ENCODE measurements around the gene BEND3.
"Not testable (repeated sequence)": the region's sequence is repeated elsewhere in the genome, so short reads cannot be mapped to it uniquely, and the experiment has no call there.

The BEND3 gene

GRCh38 chr6:107101211-107101610, 14.1 kb downstream of the BEND3 start:
- Histone ChIP-seq H3K9ac (ENCODE audit: low read length) (no peak overlapping the region), H3K9me3 (ENCODE audit: insufficient read depth, low read length) (no peaks in the 10 kb centered on the region), H3K79me2 (ENCODE audit: low read length) (no peaks in the 10 kb centered on the region), H3K36me3 (replicated peaks; ENCODE audit: low read depth, low read length) (no peaks in the 10 kb centered on the region), H4K20me1 (ENCODE audit: insufficient read depth, low read length) (no peaks in the 10 kb centered on the region), H3K27ac (ENCODE audit: low read length) (no peak overlapping the region), H2AFZ (ENCODE audit: low read depth, low read length) (no peak overlapping the region), H3K4me1 (ENCODE audit: low read length) (peaks cover 5% of the 10 kb centered on the region; the same call in 1 of the 2 replicates), H3K27me3 (ENCODE audit: low read depth, low read length) (no peaks in the 10 kb centered on the region), H3K4me3 (ENCODE audit: low read length) (no peak overlapping the region), H3K4me2 (ENCODE audit: low read length) (no peak overlapping the region)
- TF ChIP-seq, protein P1, sequence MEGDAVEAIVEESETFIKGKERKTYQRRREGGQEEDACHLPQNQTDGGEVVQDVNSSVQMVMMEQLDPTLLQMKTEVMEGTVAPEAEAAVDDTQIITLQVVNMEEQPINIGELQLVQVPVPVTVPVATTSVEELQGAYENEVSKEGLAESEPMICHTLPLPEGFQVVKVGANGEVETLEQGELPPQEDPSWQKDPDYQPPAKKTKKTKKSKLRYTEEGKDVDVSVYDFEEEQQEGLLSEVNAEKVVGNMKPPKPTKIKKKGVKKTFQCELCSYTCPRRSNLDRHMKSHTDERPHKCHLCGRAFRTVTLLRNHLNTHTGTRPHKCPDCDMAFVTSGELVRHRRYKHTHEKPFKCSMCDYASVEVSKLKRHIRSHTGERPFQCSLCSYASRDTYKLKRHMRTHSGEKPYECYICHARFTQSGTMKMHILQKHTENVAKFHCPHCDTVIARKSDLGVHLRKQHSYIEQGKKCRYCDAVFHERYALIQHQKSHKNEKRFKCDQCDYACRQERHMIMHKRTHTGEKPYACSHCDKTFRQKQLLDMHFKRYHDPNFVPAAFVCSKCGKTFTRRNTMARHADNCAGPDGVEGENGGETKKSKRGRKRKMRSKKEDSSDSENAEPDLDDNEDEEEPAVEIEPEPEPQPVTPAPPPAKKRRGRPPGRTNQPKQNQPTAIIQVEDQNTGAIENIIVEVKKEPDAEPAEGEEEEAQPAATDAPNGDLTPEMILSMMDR (IDR thresholded peaks at IDR 0.05; ENCODE audit: low read depth, low read length) = no peak
- TF ChIP-seq EZH2phosphoT487 (IDR thresholded peaks at IDR 0.05; ENCODE audit: low read depth) = no peak

DNA sequence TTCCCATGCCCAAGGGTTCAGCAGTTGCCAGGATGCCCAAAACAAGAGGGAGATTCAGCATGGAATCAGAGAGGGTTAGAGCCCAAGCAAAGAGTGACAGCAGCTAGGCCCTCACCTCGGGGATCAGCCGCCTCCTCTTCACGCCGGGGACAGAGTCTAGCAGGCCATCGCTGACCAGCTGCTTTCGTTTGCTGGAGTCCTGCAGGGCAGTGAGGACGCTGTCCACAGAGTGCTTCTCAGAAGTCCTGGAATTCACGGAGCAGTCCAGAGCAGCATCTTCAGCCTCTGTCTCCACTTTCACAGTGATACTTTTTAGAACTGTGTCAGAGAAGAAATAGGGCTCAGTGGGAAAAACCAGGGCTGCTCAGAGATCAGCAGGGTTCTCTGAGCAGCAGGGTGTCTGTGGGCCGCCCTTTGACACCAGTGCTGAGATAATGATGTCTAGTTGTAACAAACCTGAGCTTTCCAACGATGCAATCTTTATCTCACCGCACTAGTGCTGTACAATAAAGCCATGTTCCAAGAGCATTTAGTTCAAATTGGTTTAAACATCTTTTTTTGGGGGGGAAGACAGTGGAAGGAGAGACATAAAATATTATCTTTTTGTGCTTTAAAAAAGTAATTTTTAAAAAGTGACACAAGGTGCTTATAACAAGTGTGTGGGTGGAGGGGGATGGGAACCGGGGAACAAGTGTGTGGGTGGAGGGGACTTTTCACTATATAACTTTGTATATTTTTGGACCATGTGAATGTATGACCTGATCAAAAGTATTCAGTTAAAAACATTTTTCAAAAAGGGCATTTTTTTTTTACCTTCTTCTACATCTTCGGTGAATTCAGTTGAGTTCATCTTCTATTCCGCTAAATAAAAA, 16.6 kb downstream of the BEND3 start:
- Histone ChIP-seq H3K9me3 (ENCODE audit: insufficient read depth, low read length) (no peaks in the 10 kb centered on the region), H3K4me1 (ENCODE audit: low read length) (peaks cover 5% of the 10 kb centered on the region; the same call in 1 of the 2 replicates), H3K9ac (ENCODE audit: low read length) (no peak overlapping the region), H4K20me1 (ENCODE audit: insufficient read depth, low read length) (no peaks in the 10 kb centered on the region), H3K4me3 (ENCODE audit: low read length) (no peak overlapping the region), H3K79me2 (ENCODE audit: low read length) (no peaks in the 10 kb centered on the region), H3K27me3 (ENCODE audit: low read depth, low read length) (no peaks in the 10 kb centered on the region), H3K4me2 (ENCODE audit: low read length) (no peak overlapping the region), H3K36me3 (replicated peaks; ENCODE audit: low read depth, low read length) (no peaks in the 10 kb centered on the region), H3K27ac (ENCODE audit: low read length) (no peak overlapping the region), H2AFZ (ENCODE audit: low read depth, low read length) (no peak overlapping the region)
- TF ChIP-seq, protein P1 (IDR thresholded peaks at IDR 0.05; ENCODE audit: low read depth, low read length) = no peak
- no peak for TF ChIP-seq EZH2phosphoT487 (IDR thresholded peaks at IDR 0.05; ENCODE audit: low read depth)

GRCh38 chr6:107084459-107084858, 30.9 kb downstream of the BEND3 start:
- H4K20me1 ChIP-seq (ENCODE audit: insufficient read depth, low read length); H3K4me2 ChIP-seq (ENCODE audit: low read length); H3K9ac ChIP-seq (ENCODE audit: low read length); H3K4me3 ChIP-seq (ENCODE audit: low read length); H3K36me3 ChIP-seq (replicated peaks; ENCODE audit: low read depth, low read length); H3K9me3 ChIP-seq (ENCODE audit: insufficient read depth, low read length); H3K27ac ChIP-seq (ENCODE audit: low read length); H3K27me3 ChIP-seq (ENCODE audit: low read depth, low read length); H2AFZ ChIP-seq (ENCODE audit: low read depth, low read length); H3K79me2 ChIP-seq (ENCODE audit: low read length): not testable (repeated sequence)
- peaks cover 21% of the 10 kb centered on the region for H3K4me1 ChIP-seq (ENCODE audit: low read length)

DNA sequence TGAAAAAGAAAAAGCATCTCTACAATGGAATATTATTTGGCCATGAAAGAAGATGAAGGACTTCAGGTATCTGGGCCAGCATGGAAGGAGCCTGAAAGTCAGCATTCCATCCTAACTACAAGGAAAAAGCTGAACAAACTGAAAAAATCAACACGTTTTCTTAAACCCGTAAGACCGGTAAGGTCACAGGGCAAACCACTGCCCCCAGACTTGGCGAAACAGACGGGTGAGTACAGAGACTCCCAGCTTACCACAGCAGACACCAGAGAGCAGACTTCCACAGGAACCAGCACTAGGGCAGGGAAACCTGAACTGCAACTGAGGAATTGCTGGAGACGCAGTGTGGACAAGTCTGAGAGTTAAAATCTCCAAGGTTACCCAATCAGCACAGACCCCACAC, 31.4 kb downstream of the BEND3 start:
- no peak overlapping the region for H3K4me3 ChIP-seq (ENCODE audit: low read length)
- H3K9me3 ChIP-seq (ENCODE audit: insufficient read depth, low read length) = no peaks in the 10 kb centered on the region
- H3K4me1 ChIP-seq (ENCODE audit: low read length) = peaks cover 21% of the 10 kb centered on the region
- H3K27me3 ChIP-seq (ENCODE audit: low read depth, low read length) = no peaks in the 10 kb centered on the region
- H3K79me2 ChIP-seq (ENCODE audit: low read length) = no peaks in the 10 kb centered on the region
- peaks cover 5% of the 10 kb centered on the region for H3K36me3 ChIP-seq (replicated peaks; ENCODE audit: low read depth, low read length)
- no peak overlapping the region for H2AFZ ChIP-seq (ENCODE audit: low read depth, low read length)
- H3K27ac ChIP-seq (ENCODE audit: low read length) = no peak overlapping the region
- H3K4me2 ChIP-seq (ENCODE audit: low read length) = no peak overlapping the region
- TF ChIP-seq EZH2phosphoT487 (IDR thresholded peaks at IDR 0.05; ENCODE audit: low read depth) = no peak
- TF ChIP-seq, protein P1 (IDR thresholded peaks at IDR 0.05; ENCODE audit: low read depth, low read length) = no peak
- H4K20me1 ChIP-seq (ENCODE audit: insufficient read depth, low read length) = no peaks in the 10 kb centered on the region
- H3K9ac ChIP-seq (ENCODE audit: low read length) = no peak overlapping the region
